PC-9 (cell line): ENCODE measurements around the gene CELA1. TPM values are rescaled to one million over a fixed set of nuclear protein-coding genes. Genes with fewer than 3 reads are reported as not detected.

Source experiments
- BruUV-seq: library from RNA; stranded (reverse); fragments of 400-500 nt; replicated peaks from 2 replicates; lab custom pipeline; 2021; lab: Mats Ljungman, UMichigan
- CTCF ChIA-PET: fragments of 300-600 bp; sonication (Branson Sonifier 250); formaldehyde crosslinking; loops from one replicate; lab custom pipeline; 2022; ENCODE audit warnings: antibody characterized with exemption; lab: Charles Lee
- POLR2A ChIA-PET: fragments of 300-600 bp; sonication (Branson Sonifier 250); formaldehyde crosslinking; loops from one replicate; lab custom pipeline; 2022; ENCODE audit warnings: antibody characterized with exemption; ENCODE audit not compliant: unreplicated experiment; lab: Charles Lee
- DNase-seq, 2 experiments: peaks; one replicate each; pipeline versions ENCODE4 v3.0.0 to v3.0.0-alpha.2; 2015 to 2022; ENCODE audit warnings: mixed read lengths in 1 of 2
- H2AFZ ChIP-seq: fragments of 200-600 bp; sonication (generic); 2 replicates; pipeline ENCODE4 v1.8.1; 2017; ENCODE audit warnings: antibody characterized with exemption
- H3F3A ChIP-seq: fragments of 200-600 bp; sonication (generic); 2 replicates; pipeline ENCODE4 v1.8.1; 2017; ENCODE audit warnings: antibody characterized with exemption, mild to moderate bottlenecking, low read depth; ENCODE audit not compliant: insufficient read depth
- H3K27ac ChIP-seq: fragments of 200-600 bp; sonication (generic); 2 replicates; pipeline ENCODE4 v1.6.1; 2016; ENCODE audit warnings: mixed run types
- H3K27me3 ChIP-seq: fragments of 200-600 bp; sonication (generic); 2 replicates; pipeline ENCODE4 v1.6.1; 2016; ENCODE audit warnings: low read depth, mixed run types; ENCODE audit not compliant: insufficient read depth
- H3K36me3 ChIP-seq: fragments of 200-600 bp; sonication (generic); 2 replicates; pipeline ENCODE4 v1.6.1; 2016; ENCODE audit warnings: low read depth, mixed run types
- H3K4me1 ChIP-seq: fragments of 200-600 bp; sonication (generic); replicated peaks from 2 replicates; pipeline ENCODE4 v1.6.1; 2016; ENCODE audit warnings: mixed run types; ENCODE audit not compliant: insufficient read depth
- H3K4me2 ChIP-seq: fragments of 200-600 bp; sonication (generic); 2 replicates; pipeline ENCODE4 v1.6.1; 2017; ENCODE audit warnings: mixed run types
- H3K4me3 ChIP-seq: fragments of 200-600 bp; sonication (generic); 2 replicates; pipeline ENCODE4 v1.6.1; 2016; ENCODE audit warnings: mixed run types
- H3K79me2 ChIP-seq: fragments of 200-600 bp; sonication (generic); 2 replicates; pipeline ENCODE4 v1.6.1; 2017; ENCODE audit warnings: low read depth, mixed run types
- H3K9me2 ChIP-seq: fragments of 200-600 bp; sonication (generic); 2 replicates; pipeline ENCODE4 v1.8.1; 2017; ENCODE audit warnings: mild to moderate bottlenecking; ENCODE audit not compliant: insufficient read depth
- H3K9me3 ChIP-seq: fragments of 200-600 bp; sonication (generic); 2 replicates; pipeline ENCODE4 v1.8.1; 2016; ENCODE audit warnings: low read depth; ENCODE audit not compliant: insufficient read depth
- H4K20me1 ChIP-seq: fragments of 200-600 bp; sonication (generic); 2 replicates; pipeline ENCODE4 v1.8.1; 2017; ENCODE audit not compliant: insufficient read depth
- CTCF ChIP-seq: fragments of 200-600 bp; sonication (generic); conservative IDR thresholded peaks from 2 replicates; pipeline ENCODE4 v1.6.1; 2017; ENCODE audit warnings: mixed run types, antibody characterized with exemption, mild to moderate bottlenecking, moderate library complexity
- EZH2 ChIP-seq: fragments of 200-600 bp; sonication (generic); IDR thresholded peaks from 2 replicates; pipeline ENCODE4 v1.8.0; 2017; ENCODE audit warnings: antibody characterized with exemption, low read depth
- intact Hi-C: fragments of 100-400 bp; cut with micrococcal nuclease; formaldehyde crosslinking; loops from one replicate; pipeline ENCODE4 v1.10.0; 2022; ENCODE audit not compliant: unreplicated experiment
- total RNA-seq: library from RNA; stranded (reverse); gene quantifications from 2 replicates; pipeline ENCODE4 v1.2.3, GENCODE V29; 2021

CELA1 gene
- total RNA-seq, 1 experiment from 2014 or later: not detected

GRCh38 chr12:51285843-51286242 lies 60.6 kb downstream of the CELA1 start:
- POLR2A ChIA-PET: no interaction called here
- no peaks in the 10 kb centered on the region for H3K27me3 ChIP-seq
- no peaks in the 10 kb centered on the region for H4K20me1 ChIP-seq
- H2AFZ ChIP-seq: no peak overlapping the region
- no peaks in the 10 kb centered on the region for H3K79me2 ChIP-seq
- H3K4me1 ChIP-seq: peaks cover 41% of the 10 kb centered on the region
- peaks cover 16% of the 10 kb centered on the region for H3F3A ChIP-seq
- DNase-seq: no peak
- no TSS peak for BruUV-seq
- TF ChIP-seq EZH2: no peak
- TF ChIP-seq CTCF: no peak
- CTCF ChIA-PET: interaction anchor here (0.7 kb wide), 1 partner anchor 55 kb away, joined by 4 read pairs; no protein-coding TSS in a partner anchor
- intact Hi-C loops: no loop called here
- H3K27ac ChIP-seq: peak overlapping the region; percentile 51
- no peak overlapping the region for H3K4me3 ChIP-seq
- H3K4me2 ChIP-seq: peak overlapping the region; percentile 38
- no peaks in the 10 kb centered on the region for H3K9me2 ChIP-seq
- no peaks in the 10 kb centered on the region for H3K9me3 ChIP-seq
- H3K36me3 ChIP-seq: no peaks in the 10 kb centered on the region

- peaks cover 24% of the 10 kb centered on the region for H3F3A ChIP-seq
- H2AFZ ChIP-seq: peak overlapping the region; percentile 8; the same call in 1 of the 2 replicates
- ChIA-PET POLR2A (no interaction called here), CTCF (no interaction called here)
- no peaks in the 10 kb centered on the region for H3K9me3 ChIP-seq
- peak overlapping the region; percentile 83 for H3K27ac ChIP-seq
- H3K27me3 ChIP-seq: no peaks in the 10 kb centered on the region
- H3K4me2 ChIP-seq: peak overlapping the region; percentile 49
- H3K9me2 ChIP-seq: no peaks in the 10 kb centered on the region
- H3K4me1 ChIP-seq: peaks cover 46% of the 10 kb centered on the region
- no peak overlapping the region for H3K4me3 ChIP-seq
- BruUV-seq: no TSS peak
- TF ChIP-seq CTCF (no peak), EZH2 (no peak)
- H3K79me2 ChIP-seq: no peaks in the 10 kb centered on the region
- peak in 1 of 2 experiments; percentile 80 for DNase-seq
- no peaks in the 10 kb centered on the region for H4K20me1 ChIP-seq
- intact Hi-C loops: no loop called here
- no peaks in the 10 kb centered on the region for H3K36me3 ChIP-seq
Observed at GRCh38 chr12:51281202-51281924, 65.1 kb downstream of the CELA1 start.

Other genes with a start within 250 kb of the CELA1 start
- gene TFCP2, start 173.5 kb downstream of the CELA1 start, total RNA-seq: 17.1 and 25.7 TPM in 2 replicates
- 5.3 and 7.0 TPM in 2 replicates for gene POU6F1, start 128.6 kb downstream of the CELA1 start, total RNA-seq
- 84.4 and 154 TPM in 2 replicates for gene DAZAP2, start 107.9 kb downstream of the CELA1 start, total RNA-seq
- 36.3 and 42.9 TPM in 2 replicates for gene SMAGP, start 76.3 kb downstream of the CELA1 start, total RNA-seq
- not detected in 2 replicates for gene BIN2, start 22.5 kb downstream of the CELA1 start, total RNA-seq
- 73.0 and 83.5 TPM in 2 replicates for gene GALNT6, start 44.7 kb upstream of the CELA1 start, total RNA-seq
- 2.6 and 3.0 TPM in 2 replicates for gene SLC4A8, start 78.2 kb upstream of the CELA1 start, total RNA-seq
- gene SCN8A, start 244.6 kb upstream of the CELA1 start, total RNA-seq: 0.17 TPM in 1 of 2 replicates, not detected in the other